OCI-LY1 (cell line): ENCODE measurements around the gene INTS14.

Experiments used
- H2AFZ ChIP-seq: fragments of 200-600 bp; sonication (generic), shearing (Covaris generic); 2 replicates; pipeline ENCODE4 v1.6.0; 2014; ENCODE audit warnings: antibody characterized with exemption, mild to moderate bottlenecking, low read length
- H3F3A ChIP-seq: fragments of 200-600 bp; sonication (generic), shearing (Covaris generic); 2 replicates; pipeline ENCODE4 v1.6.0; 2014; ENCODE audit warnings: mild to moderate bottlenecking, antibody characterized with exemption, low read length, moderate library complexity; ENCODE audit not compliant: insufficient read depth
- H3K27ac ChIP-seq: fragments of 200-600 bp; sonication (generic); 2 replicates; pipeline ENCODE4 v1.5.1; 2014; ENCODE audit warnings: low read length, mixed run types, mild to moderate bottlenecking, low read depth; ENCODE audit not compliant: poor library complexity, severe bottlenecking
- H3K27me3 ChIP-seq: fragments of 200-600 bp; sonication (generic); 2 replicates; pipeline ENCODE4 v1.6.0; 2014; ENCODE audit warnings: antibody characterized with exemption, mild to moderate bottlenecking, low read length, moderate library complexity; ENCODE audit not compliant: insufficient read depth
- H3K36me3 ChIP-seq: fragments of 200-600 bp; sonication (generic); 2 replicates; pipeline ENCODE4 v1.6.1; 2014; ENCODE audit warnings: mild to moderate bottlenecking, antibody characterized with exemption, low read length, moderate library complexity, mixed read lengths; ENCODE audit not compliant: insufficient read depth
- H3K4me1 ChIP-seq: fragments of 200-600 bp; sonication (generic); 2 replicates; pipeline ENCODE4 v1.5.1; 2014; ENCODE audit warnings: mild to moderate bottlenecking, low read length, moderate library complexity; ENCODE audit not compliant: insufficient read depth, severe bottlenecking
- H3K4me2 ChIP-seq: fragments of 200-600 bp; sonication (generic), shearing (Covaris generic); 2 replicates; pipeline ENCODE4 v1.6.1; 2014; ENCODE audit warnings: low read length
- H3K4me3 ChIP-seq: fragments of 200-600 bp; sonication (generic); 2 replicates; pipeline ENCODE4 v1.5.1; 2014; ENCODE audit warnings: low read length, low read depth, mild to moderate bottlenecking, mixed read lengths; ENCODE audit not compliant: poor library complexity, severe bottlenecking
- H3K79me2 ChIP-seq: fragments of 200-600 bp; shearing (Covaris generic); 2 replicates; pipeline ENCODE4 v1.6.1; 2016; ENCODE audit warnings: mixed run types, low read length, mixed read lengths; ENCODE audit not compliant: insufficient read depth
- H3K9ac ChIP-seq: fragments of 200-600 bp; sonication (generic), shearing (Covaris generic); 2 replicates; pipeline ENCODE4 v1.6.1; 2014; ENCODE audit warnings: mild to moderate bottlenecking, low read length, mixed read lengths
- H3K9me2 ChIP-seq: fragments of 200-600 bp; sonication (generic), shearing (Covaris generic); 2 replicates; pipeline ENCODE4 v1.6.1; 2014; ENCODE audit warnings: low read depth, mild to moderate bottlenecking, low read length, mixed read lengths
- H3K9me3 ChIP-seq: fragments of 200-600 bp; shearing (Covaris generic); 2 replicates; pipeline ENCODE4 v1.6.1; 2014; ENCODE audit warnings: low read length, mixed read lengths
- H4K20me1 ChIP-seq: fragments of 200-600 bp; sonication (generic), shearing (Covaris generic); 2 replicates; pipeline ENCODE4 v1.6.0; 2016; ENCODE audit warnings: mild to moderate bottlenecking, low read length; ENCODE audit not compliant: insufficient read depth
- EZH2 ChIP-seq: fragments of 200-600 bp; sonication (generic), shearing (Covaris generic); IDR thresholded peaks from 2 replicates; pipeline ENCODE4 v1.8.0; 2017; ENCODE audit warnings: borderline replicate concordance, mixed run types, mild to moderate bottlenecking, antibody characterized with exemption, low read length, moderate library complexity, mixed read lengths
- TF ChIP-seq, protein P1 (sequence below): fragments of 200-600 bp; sonication (generic), shearing (Covaris generic); IDR thresholded peaks from 2 replicates; pipeline ENCODE4 v1.5.1; 2017; ENCODE audit warnings: mild to moderate bottlenecking, antibody characterized with exemption, low read length, moderate library complexity, mixed read lengths

Gene INTS14

DNA sequence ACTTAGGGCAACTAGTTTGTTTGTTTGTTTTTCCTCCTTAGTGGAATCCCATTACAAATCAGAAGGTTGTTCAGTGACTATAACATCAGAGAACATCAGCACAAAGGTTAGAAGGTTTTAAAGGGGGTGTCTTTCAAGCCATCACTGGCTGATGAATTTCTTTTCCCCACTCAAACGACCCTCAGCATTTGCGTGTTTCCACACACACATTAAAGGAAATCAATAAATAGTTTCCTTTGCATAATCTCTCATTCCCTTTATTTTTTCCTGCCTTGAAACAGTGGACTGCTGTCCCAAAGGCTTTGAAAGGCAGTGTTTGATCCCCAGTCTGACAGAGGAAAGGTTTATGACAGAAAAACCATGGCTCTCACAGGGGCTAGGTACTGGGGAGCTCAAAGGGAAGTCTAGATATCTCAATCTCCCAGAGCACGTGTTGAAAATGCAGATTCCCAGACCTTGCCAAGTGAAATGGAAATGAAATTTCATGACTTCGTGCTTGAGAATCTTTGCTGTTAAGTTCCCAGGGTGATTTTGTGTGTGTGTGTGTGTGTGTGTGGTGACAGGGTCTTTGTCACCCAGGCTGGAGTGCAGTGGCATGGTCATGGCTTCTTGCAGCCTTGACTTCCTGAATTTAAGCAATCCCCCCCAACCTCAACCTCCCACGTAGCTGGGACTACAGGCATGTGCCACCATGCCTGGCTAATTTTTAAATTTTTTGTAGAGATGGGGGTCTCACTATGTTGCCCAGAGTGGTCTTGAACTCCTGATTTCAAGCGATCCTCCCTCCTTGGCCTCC, 2.2 kb upstream of the INTS14 start:
- Histone ChIP-seq H3K27me3 (no peaks in the 10 kb centered on the region), H3K9me2 (no peaks in the 10 kb centered on the region), H3K4me2 (peak overlapping the region; percentile 13; the same call in 1 of the 2 replicates), H3F3A (no peaks in the 10 kb centered on the region), H3K79me2 (0 out of 2 replicates have a peak, but pooled peaks cover 4% of the 10 kb centered on the region), H4K20me1 (no peaks in the 10 kb centered on the region), H3K36me3 (no peaks in the 10 kb centered on the region), H3K9me3 (no peaks in the 10 kb centered on the region), H3K4me3 (no peak overlapping the region), H3K27ac (no peak overlapping the region), H2AFZ (no peak overlapping the region), H3K9ac (no peak overlapping the region), H3K4me1 (peaks cover 43% of the 10 kb centered on the region)
- TF ChIP-seq EZH2 = no peak
- TF ChIP-seq, protein P1, sequence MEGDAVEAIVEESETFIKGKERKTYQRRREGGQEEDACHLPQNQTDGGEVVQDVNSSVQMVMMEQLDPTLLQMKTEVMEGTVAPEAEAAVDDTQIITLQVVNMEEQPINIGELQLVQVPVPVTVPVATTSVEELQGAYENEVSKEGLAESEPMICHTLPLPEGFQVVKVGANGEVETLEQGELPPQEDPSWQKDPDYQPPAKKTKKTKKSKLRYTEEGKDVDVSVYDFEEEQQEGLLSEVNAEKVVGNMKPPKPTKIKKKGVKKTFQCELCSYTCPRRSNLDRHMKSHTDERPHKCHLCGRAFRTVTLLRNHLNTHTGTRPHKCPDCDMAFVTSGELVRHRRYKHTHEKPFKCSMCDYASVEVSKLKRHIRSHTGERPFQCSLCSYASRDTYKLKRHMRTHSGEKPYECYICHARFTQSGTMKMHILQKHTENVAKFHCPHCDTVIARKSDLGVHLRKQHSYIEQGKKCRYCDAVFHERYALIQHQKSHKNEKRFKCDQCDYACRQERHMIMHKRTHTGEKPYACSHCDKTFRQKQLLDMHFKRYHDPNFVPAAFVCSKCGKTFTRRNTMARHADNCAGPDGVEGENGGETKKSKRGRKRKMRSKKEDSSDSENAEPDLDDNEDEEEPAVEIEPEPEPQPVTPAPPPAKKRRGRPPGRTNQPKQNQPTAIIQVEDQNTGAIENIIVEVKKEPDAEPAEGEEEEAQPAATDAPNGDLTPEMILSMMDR = no peak

DNA sequence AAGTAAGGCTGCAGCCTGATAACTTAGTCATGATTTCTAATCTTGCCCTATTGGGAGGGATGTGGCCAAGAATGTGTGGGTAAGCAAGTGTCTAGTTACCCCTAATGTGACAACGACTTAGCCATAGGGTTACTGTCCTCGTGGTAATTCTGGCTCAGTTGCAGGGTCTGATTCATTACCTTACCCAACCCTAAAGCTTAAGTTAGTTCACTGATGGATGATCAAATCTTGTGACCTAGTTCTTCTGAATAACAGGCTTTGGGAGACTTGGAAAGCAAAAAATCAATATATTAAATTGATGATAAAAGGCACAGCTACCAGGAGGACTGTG, 1.6 kb upstream of the INTS14 start:
- no peaks in the 10 kb centered on the region for H3K9me2 ChIP-seq
- H3K4me1 ChIP-seq = peaks cover 43% of the 10 kb centered on the region
- H3F3A ChIP-seq = no peaks in the 10 kb centered on the region
- TF ChIP-seq, protein P1 = no peak
- no peak for TF ChIP-seq EZH2
- H3K27me3 ChIP-seq = no peaks in the 10 kb centered on the region
- no peak overlapping the region for H3K4me3 ChIP-seq
- H3K9ac ChIP-seq = peak overlapping the region; percentile 80; the same call in 1 of the 2 replicates
- H3K27ac ChIP-seq = no peak overlapping the region
- H3K4me2 ChIP-seq = peak overlapping the region; percentile 92
- no peak overlapping the region for H2AFZ ChIP-seq
- 0 out of 2 replicates have a peak, but pooled peaks cover 4% of the 10 kb centered on the region for H3K79me2 ChIP-seq
- H4K20me1 ChIP-seq = no peaks in the 10 kb centered on the region
- no peaks in the 10 kb centered on the region for H3K9me3 ChIP-seq
- H3K36me3 ChIP-seq = no peaks in the 10 kb centered on the region

DNA sequence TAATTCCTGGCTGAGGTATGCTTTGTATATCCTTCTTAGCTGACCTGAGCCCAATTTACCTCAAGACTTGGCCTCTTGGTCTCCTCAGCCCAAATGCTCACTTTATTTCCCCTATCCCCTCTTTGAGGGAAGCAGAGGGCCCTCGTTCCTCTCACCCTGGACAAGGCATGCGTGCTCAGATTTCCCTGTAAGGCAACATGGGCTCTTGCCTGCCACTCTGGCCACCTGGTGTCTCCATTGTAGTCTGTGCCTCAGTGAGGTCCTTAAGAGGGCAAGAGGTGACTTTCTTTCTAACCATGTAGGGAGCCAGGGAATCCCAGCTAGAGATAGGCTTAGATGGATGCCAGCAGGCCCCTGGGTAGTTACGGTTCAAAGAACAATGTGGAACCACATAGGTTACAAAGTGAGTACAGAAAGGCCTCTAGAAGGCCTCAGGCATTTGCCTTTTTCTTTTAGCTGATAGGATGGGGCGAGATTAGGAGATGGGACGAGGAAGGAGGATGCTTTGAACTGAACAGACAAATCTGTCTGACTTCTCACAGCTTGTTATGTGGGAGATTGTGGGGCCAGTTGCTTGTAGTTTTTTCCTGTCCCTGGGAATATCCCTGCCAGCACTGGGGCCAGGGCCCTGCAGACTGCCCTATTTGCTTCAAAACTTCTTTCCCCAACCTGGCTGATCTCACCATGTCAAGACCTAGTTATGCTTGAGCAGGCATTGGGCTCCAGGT, 1.1 kb upstream of the INTS14 start:
- Histone ChIP-seq H3K4me2 (peak overlapping the region; percentile 92), H3F3A (no peaks in the 10 kb centered on the region), H4K20me1 (no peaks in the 10 kb centered on the region), H3K4me1 (peaks cover 43% of the 10 kb centered on the region), H3K9me3 (no peaks in the 10 kb centered on the region), H3K27ac (peak overlapping the region; percentile 54), H3K27me3 (no peaks in the 10 kb centered on the region), H3K9ac (peak overlapping the region; percentile 80), H3K36me3 (peaks cover 3% of the 10 kb centered on the region; the same call in 1 of the 2 replicates), H3K9me2 (no peaks in the 10 kb centered on the region), H3K4me3 (peak overlapping the region; percentile 86), H2AFZ (no peak overlapping the region), H3K79me2 (0 out of 2 replicates have a peak, but pooled peaks cover 4% of the 10 kb centered on the region)
- no peak for TF ChIP-seq EZH2
- TF ChIP-seq, protein P1 = no peak
